ENCODE data around the gene ZMYND10. TPM values are rescaled to one million over a fixed set of nuclear protein-coding genes. Genes with fewer than 3 reads are reported as not detected.

Gene ZMYND10
- total RNA-seq, result 0.88 and 2.9 TPM in 2 replicates

DNA sequence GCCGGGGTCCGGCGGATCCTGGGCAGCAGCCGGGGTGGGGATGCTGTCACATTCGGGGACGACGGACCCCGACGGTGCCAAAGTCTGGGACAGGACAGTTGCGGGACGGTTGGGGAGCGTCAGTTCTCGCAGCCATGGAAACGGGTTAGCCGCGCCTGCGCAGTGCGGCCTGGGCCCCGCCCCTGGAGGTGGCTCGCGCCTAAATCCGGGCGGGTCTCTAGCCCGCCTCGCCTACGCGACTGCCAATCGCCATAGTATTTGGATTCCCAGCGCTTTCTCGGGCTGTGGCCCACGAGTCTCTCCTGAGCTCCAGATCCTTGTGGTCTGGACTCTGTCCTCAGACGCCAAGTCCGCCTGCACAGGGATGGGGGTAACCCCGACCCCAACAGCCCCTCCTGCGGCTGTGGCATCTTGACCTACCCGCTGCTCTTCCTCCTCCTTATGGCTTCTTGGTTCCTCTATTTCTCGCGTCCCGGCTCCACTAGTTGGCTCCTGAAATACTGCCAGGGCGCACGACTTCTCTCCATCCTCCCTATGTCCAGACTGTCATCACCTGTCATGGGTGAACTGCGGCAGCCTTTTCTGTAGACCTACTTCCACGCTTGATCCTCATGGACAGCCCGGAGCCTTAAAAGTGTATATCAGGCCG is at the start of gene ZMYND10:
TSS of gene ZMYND10 (minus strand) at position 147 of the 649 bp plus-strand sequence. CDS start 153 bp downstream, outside the sequence.
- peak within 1 kb of the TSS; percentile 94 for H2AFZ ChIP-seq (ENCODE audit: low read length)
- H3K4me1 ChIP-seq (ENCODE audit: insufficient read depth, low read length), result peaks cover 24% of the 10 kb centered on the region
- no peak within 1 kb of the TSS for H3K27ac ChIP-seq (ENCODE audit: low read depth, low read length)
- H3K4me3 ChIP-seq (ENCODE audit: insufficient read depth, low read length), result peak within 1 kb of the TSS; percentile 76
- H3K79me2 ChIP-seq (ENCODE audit: insufficient read depth, low read length), result peaks cover 21% of the 10 kb centered on the region
- TF ChIP-seq, protein P1, sequence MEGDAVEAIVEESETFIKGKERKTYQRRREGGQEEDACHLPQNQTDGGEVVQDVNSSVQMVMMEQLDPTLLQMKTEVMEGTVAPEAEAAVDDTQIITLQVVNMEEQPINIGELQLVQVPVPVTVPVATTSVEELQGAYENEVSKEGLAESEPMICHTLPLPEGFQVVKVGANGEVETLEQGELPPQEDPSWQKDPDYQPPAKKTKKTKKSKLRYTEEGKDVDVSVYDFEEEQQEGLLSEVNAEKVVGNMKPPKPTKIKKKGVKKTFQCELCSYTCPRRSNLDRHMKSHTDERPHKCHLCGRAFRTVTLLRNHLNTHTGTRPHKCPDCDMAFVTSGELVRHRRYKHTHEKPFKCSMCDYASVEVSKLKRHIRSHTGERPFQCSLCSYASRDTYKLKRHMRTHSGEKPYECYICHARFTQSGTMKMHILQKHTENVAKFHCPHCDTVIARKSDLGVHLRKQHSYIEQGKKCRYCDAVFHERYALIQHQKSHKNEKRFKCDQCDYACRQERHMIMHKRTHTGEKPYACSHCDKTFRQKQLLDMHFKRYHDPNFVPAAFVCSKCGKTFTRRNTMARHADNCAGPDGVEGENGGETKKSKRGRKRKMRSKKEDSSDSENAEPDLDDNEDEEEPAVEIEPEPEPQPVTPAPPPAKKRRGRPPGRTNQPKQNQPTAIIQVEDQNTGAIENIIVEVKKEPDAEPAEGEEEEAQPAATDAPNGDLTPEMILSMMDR (IDR thresholded peaks at IDR 0.05; ENCODE audit: extremely low read depth, low read depth, low read length), result no peak
- no peaks in the 10 kb centered on the region for H3K27me3 ChIP-seq (ENCODE audit: insufficient read depth, low read length)
- no peaks in the 10 kb centered on the region for H3K9me3 ChIP-seq (ENCODE audit: low read depth, low read length)
- H3K4me2 ChIP-seq (ENCODE audit: insufficient read depth, low read length), result peak within 1 kb of the TSS; percentile 96
- H3K36me3 ChIP-seq (ENCODE audit: insufficient read depth, low read length), result peaks cover 17% of the 10 kb centered on the region
- DNase-seq (ENCODE audit: insufficient read length, low spot score, missing footprints), result peak; percentile 98
- H4K20me1 ChIP-seq (ENCODE audit: insufficient read depth, low read length), result no peaks in the 10 kb centered on the region

DNA sequence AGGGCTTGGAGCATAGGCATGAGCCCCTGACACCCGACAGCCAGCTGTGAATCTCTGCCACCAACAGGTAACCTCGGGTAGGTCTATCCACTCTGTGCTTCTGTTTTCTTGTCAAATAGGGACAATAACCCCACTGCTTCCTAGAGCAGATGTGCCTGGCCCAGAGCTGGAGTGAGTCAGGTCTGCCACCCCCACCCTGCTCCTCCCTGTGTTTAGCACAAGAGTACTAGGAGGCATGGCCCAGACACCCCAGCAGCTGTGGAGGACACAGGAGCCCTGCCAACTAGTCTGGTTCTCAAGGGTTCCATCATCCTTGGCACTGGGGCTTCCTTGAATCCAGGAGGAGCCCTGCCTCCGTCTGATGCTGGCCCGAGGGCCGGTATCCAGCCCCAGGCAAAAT is 47.5 kb upstream of the ZMYND10 start:
- Histone ChIP-seq H3K4me2 (ENCODE audit: insufficient read depth, low read length) (no peak overlapping the region), H3K27me3 (ENCODE audit: insufficient read depth, low read length) (no peaks in the 10 kb centered on the region)
- DNase-seq (ENCODE audit: insufficient read length, low spot score, missing footprints), result no peak

DNA sequence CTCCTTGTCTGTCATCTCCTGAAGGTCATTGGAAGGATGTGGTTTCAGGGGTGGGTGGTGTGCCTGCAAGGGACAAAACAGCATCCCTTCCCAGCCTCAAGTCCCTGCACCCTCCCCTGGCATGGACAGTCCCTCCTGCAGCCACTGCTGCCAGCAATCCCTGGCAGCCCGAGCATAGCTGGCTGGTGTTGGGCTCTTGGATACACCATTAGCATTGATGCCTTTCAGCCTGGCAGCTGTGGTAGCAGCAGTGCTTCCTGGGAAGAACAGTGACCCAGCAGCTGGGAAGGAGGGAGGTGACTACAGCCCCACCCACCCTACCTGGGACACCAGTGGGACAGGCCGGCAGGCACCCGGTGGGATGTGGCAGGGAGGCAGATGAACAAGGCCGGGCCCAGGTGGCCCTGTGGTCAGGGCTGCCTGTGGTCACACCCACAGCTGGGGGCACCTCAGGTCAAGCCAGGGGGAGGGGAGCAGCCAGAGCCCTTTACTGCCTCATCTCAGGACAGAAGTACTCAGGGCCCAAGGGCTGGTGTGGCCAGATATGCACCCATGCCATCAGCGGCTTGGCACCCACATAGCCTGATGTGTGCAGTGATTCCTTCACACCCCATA is 46.7 kb upstream of the ZMYND10 start:
- H3K4me2 ChIP-seq (ENCODE audit: insufficient read depth, low read length), result no peak overlapping the region

More for the DNA sequence above, 47.5 kb upstream of the ZMYND10 start:
- Histone ChIP-seq H3K27ac (ENCODE audit: low read depth, low read length) (no peak overlapping the region), H3K36me3 (ENCODE audit: insufficient read depth, low read length) (no peaks in the 10 kb centered on the region), H3K4me3 (ENCODE audit: insufficient read depth, low read length) (no peak overlapping the region), H3K4me1 (ENCODE audit: insufficient read depth, low read length) (no peaks in the 10 kb centered on the region), H3K79me2 (ENCODE audit: insufficient read depth, low read length) (no peaks in the 10 kb centered on the region), H3K9me3 (ENCODE audit: low read depth, low read length) (no peaks in the 10 kb centered on the region), H2AFZ (ENCODE audit: low read length) (no peak overlapping the region), H4K20me1 (ENCODE audit: insufficient read depth, low read length) (no peaks in the 10 kb centered on the region)
- TF ChIP-seq, protein P1 (IDR thresholded peaks at IDR 0.05; ENCODE audit: extremely low read depth, low read depth, low read length), result no peak

More for the DNA sequence above, 46.7 kb upstream of the ZMYND10 start:
- Histone ChIP-seq H3K27ac (ENCODE audit: low read depth, low read length) (no peak overlapping the region), H3K36me3 (ENCODE audit: insufficient read depth, low read length) (no peaks in the 10 kb centered on the region), H2AFZ (ENCODE audit: low read length) (no peak overlapping the region), H3K79me2 (ENCODE audit: insufficient read depth, low read length) (no peaks in the 10 kb centered on the region), H3K9me3 (ENCODE audit: low read depth, low read length) (no peaks in the 10 kb centered on the region), H4K20me1 (ENCODE audit: insufficient read depth, low read length) (no peaks in the 10 kb centered on the region), H3K4me1 (ENCODE audit: insufficient read depth, low read length) (no peaks in the 10 kb centered on the region), H3K27me3 (ENCODE audit: insufficient read depth, low read length) (no peaks in the 10 kb centered on the region), H3K4me3 (ENCODE audit: insufficient read depth, low read length) (no peak overlapping the region)
- TF ChIP-seq, protein P1 (IDR thresholded peaks at IDR 0.05; ENCODE audit: extremely low read depth, low read depth, low read length), result no peak
- no peak for DNase-seq (ENCODE audit: insufficient read length, low spot score, missing footprints)
